Choroid plexus epithelial cell (primary cell): ENCODE data around the gene CCDC157.

ENCODE experiments used
- DNase-seq: peaks from one replicate; pipeline ENCODE4 v3.0.0-alpha.2; 2010; ENCODE audit warnings: low read depth
- H3K4me3 ChIP-seq: 2 replicates; pipeline ENCODE4 v1.5.1; 2011; ENCODE audit warnings: low read depth, mild to moderate bottlenecking, control low read depth, low read length, moderate library complexity
- TF ChIP-seq, protein P1 (sequence below): conservative IDR thresholded peaks from 2 replicates; pipeline ENCODE4 v1.5.1; 2011; ENCODE audit warnings: low read depth, mild to moderate bottlenecking, control low read depth, inconsistent platforms, low read length, moderate library complexity

The CCDC157 gene

DNA sequence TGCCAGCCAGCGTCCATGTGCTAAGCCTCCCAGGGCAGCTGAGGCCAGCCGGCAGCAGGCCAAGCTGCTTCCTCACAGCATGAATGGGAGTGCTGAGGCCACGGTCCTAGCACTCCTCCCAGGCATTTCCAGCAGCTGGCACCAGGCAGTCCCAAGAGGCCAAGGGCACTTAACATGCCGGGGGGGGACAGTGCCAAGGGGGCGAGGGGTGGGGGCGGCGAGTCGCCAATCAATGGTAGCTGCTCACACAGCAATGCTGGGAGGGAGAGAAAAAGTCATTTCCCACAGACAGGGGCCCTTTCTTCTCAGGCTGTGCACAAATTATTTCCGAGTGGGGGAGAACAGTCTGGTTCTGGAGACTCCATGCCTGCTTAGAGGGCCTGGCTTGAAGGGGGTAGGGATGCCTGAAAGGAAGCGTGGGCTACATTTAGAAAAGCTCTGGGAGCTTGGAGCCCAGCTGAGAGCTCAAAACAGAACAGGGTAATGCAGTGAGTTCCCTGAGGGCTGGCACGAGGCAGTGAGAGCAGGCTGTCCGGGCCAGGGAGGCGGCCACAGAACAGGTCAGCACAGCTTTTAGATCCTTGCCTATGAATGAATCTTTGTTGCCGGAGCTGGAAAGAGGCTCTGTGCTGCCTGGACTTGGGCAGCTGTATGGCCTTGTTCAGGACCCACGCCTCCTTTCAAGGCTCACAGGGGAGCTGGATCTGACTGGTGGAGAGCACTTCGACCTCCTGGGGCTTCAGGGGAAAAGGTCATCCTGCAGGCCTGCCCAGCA, 15.7 kb upstream of the CCDC157 start:
- no peak for DNase-seq
- H3K4me3 ChIP-seq, result no peak overlapping the region

DNA sequence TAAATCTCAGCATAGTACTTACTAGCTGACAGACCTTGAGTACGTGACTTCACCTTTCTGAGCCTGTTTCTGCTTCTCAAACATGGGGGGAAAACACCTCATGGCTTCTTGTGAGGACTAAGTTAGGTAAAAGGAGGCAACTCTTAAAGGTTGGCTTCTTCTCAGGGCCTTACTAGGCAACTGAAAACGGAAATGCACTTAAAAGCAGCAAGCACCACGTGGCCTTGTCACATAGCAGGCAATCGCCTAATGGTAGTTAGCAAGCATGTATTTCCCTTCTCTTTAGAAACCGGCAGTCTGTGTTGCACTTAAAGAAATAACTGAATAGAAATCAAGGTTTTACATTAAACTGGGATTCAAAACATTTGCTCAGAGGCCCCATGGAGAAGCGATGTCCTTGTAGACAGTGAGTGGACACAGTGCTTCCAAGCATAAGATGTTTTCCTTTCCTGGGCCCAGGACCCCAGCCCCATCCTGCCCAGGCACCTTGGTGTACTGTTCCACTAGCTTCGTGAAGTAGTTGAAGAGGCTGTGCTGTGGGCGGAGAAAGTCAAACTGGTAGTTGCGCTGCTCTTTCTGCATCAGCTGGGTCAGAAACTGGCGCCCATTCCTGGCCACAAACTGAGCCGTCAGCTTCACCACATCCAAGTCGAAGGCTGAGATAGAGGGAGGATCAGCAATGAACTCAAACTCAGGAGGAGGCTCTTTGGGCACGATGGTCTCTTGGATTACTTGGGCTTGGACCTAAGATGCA, 12.2 kb upstream of the CCDC157 start:
- H3K4me3 ChIP-seq, result no peak overlapping the region
- TF ChIP-seq, protein P1, sequence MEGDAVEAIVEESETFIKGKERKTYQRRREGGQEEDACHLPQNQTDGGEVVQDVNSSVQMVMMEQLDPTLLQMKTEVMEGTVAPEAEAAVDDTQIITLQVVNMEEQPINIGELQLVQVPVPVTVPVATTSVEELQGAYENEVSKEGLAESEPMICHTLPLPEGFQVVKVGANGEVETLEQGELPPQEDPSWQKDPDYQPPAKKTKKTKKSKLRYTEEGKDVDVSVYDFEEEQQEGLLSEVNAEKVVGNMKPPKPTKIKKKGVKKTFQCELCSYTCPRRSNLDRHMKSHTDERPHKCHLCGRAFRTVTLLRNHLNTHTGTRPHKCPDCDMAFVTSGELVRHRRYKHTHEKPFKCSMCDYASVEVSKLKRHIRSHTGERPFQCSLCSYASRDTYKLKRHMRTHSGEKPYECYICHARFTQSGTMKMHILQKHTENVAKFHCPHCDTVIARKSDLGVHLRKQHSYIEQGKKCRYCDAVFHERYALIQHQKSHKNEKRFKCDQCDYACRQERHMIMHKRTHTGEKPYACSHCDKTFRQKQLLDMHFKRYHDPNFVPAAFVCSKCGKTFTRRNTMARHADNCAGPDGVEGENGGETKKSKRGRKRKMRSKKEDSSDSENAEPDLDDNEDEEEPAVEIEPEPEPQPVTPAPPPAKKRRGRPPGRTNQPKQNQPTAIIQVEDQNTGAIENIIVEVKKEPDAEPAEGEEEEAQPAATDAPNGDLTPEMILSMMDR, result no peak
- DNase-seq, result no peak

More for the DNA sequence above, 15.7 kb upstream of the CCDC157 start:
- TF ChIP-seq, protein P1, result no peak

DNA sequence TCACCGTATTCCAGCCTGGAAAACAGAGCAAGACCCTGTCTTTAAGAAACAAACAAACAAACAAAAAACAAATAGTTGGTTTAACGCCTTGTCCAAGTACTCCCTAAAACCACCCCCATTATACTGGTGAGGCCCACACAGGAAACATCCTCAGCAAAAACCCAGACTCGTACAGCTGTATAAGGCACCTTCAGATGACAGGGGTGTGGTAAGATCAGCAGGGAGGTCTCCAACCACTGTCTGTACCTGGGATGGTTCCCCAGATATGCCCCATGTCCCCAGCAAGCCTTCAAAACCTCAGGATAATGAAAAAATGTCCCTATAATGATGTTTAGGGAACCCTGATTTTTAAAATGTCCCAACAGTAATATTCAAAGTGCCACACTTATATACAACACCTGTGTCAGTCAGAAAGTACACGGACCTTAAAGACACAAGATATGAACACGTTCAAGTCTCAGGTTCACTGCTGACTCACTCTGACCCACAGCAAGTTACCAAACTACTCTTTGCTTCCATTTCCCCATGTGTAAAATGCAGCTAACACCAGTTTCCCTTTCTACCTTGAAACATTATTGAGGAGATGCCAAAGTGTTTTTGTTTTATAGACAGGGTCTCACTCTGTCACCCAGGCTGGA, 9.4 kb upstream of the CCDC157 start:
- no peak for DNase-seq
- TF ChIP-seq, protein P1, result no peak
- no peak overlapping the region for H3K4me3 ChIP-seq

DNA sequence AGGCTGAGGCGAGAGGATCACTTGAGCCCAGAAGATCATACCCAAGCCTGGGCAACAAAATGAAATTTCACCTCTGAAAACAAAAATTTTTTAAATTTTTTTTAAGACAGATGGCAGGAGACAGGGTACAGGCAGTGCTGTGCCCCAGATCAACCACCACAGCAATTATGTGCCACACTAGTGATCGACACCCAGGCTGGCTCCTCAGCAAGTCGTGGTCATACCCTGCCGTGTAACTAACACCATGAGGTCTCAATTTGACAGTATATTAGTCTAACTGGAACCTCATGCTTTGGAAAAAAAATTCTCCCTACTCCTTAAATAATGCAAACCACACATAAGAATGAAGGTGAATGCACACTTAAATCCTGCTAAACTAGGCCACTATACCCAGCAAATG, 8.4 kb upstream of the CCDC157 start:
- TF ChIP-seq, protein P1, result no peak
- no peak for DNase-seq
- no peak overlapping the region for H3K4me3 ChIP-seq

DNA sequence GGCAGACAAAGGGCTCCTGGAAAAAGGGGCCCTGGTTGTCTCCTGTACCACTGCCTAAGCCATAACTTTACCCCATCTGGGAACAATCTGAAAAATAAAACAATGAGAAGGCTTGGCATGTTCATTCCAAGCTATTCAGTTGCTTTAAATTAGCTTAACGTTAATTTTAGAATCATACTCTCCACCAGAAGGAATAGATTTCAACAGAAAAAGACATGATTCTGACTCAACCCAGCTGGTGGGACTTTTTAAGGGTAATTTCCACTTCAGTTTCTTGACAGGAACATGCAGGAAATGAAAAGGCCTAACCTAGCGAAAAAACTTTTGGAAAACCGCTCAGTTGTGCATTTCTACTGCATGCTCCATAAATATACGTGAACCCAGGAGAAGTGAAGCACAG, 8.0 kb upstream of the CCDC157 start:
- TF ChIP-seq, protein P1, result no peak
- no peak for DNase-seq
- H3K4me3 ChIP-seq, result no peak overlapping the region

DNA sequence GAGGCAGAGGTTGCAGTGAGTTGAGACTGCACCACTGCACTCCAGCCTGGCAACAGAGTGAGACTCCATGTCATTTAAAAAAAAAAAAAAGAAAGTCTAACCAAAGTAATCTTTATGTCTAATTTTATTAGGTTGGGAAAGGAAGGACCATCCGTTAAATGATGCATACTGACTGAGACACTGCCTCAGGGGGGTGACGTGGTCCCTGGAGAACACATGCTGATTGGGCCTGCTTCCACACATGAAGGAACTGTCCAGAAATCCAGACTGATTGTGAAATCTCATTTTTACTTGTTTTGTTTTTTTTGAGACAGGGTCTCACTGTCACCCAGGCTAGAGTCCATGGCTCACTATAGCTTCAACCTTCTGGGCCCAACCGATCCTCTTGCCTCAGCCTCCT, 5.6 kb upstream of the CCDC157 start:
- DNase-seq, result no peak
- H3K4me3 ChIP-seq, result no peak overlapping the region
- TF ChIP-seq, protein P1, result no peak
